Measurements from ENCODE around the gene RNFT2.
A peak's percentile ranks its signal among the peaks of the same experiment; 100 is the strongest.
"Not testable (repeated sequence)": the region's sequence is repeated elsewhere in the genome, so short reads cannot be mapped to it uniquely, and the experiment has no call there.

RNFT2 gene

DNA sequence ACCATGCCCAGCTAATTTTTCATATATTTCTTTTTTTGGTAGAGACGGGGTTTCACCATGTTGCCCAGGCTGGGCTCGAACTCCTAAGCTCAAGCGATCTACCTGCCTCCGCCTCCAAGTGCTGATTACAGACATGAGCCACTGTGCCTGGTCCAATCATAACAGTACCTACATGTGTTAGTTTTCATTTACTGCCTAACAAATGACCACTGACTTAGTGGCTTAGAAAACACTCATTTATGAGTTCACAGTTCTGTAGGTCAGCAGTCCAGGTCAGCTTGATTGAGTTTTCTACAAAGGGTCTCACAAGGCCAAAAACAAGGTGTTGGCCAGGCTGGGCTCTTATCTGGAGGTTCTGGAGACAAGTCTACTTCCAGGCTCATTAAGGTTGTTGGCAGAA, 60.6 kb downstream of the RNFT2 start:
- no peak for DNase-seq

GRCh38 chr12:116799955-116800354, 61.8 kb downstream of the RNFT2 start:
- no peak for DNase-seq

DNA sequence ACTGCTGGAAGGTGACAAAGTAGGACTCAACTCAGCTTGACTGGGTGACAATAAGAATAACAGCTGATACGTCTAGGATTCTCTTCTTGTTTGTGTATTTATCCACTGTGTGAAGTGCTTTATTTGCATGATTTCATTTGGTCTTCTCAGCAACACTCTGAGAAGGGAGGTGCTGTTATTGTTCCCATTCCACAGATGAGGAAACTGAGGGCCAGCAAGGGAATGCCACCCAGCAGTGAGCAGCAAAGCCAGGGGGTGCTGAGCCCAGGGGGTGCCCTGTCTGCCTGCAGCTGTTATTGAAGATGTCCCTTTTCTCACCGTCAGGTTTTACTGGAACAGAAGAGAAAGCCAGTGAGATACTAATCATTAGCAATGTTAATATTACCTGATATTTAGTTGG, 62.8 kb downstream of the RNFT2 start:
- no peak for DNase-seq

DNA sequence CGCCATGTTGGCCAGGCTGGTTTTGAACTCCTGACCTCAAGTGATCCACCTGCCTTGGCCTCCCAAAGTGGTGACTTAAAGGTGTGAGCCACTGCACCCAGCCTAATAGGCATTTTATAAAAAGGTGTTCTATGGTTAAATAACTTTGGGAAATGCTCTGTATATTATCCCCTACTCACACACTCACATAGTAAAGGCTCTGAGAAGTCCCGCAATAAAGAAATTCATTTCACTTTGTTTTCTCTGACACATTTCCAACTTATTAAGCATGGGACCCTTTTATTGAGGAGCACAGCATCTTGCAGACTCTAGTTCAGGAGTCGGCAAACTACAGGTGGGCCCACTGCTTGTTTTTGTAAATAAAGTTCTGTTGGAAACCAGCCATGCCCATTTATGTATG, 63.9 kb downstream of the RNFT2 start:
- DNase-seq: no peak

DNA sequence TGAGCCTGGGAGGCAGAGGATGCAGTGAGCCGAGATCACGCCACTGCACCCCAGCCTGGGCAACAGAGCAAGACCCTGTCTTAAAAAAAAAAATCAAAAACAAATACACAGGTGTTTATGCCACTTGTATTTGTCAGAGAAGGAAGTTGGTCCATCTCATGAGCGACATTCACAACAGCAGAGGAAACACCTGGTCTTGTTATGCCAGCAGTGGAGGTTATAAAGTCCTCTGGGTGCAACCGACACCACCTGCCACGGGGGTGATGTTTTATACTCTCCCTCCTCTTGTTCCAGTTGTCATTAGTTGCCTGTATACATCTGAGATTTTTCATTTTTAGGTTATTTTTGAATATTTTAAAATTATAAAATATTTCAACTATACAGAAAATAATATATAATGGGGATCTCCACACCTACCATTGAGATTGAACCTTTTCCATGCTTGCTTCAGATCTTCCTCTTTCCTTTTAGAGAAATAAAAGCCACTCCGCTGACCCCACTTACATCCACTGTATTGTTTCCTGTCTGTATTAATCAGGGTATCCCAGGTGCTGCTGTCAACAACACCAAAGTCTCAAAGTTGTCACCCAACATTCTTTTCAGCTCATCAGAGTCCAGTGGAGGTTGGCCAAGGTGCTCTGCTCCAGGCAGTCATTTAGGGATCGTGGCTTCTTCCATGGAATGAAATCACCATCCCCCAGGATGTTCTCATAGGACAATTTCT, 65.1 kb downstream of the RNFT2 start:
- no peak for DNase-seq

DNA sequence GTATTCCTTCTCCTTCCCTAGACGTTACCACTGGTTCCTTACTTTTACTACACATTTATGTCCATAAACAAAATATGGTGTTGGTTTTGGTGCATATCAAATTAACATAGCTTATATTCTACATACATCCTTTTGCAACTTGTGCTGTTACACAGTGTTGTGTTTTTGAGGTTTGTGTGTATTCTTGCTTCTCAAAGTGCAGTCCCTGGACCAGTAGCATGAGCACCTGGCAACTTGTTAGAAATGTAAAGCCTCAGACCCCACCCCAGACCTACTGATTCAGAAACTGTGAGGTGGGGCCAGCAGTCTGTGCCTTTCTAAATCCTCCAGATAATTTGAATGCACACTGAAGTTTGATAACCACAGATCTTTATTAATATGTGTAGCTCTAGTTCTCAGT, 65.9 kb downstream of the RNFT2 start:
- no peak for DNase-seq

DNA sequence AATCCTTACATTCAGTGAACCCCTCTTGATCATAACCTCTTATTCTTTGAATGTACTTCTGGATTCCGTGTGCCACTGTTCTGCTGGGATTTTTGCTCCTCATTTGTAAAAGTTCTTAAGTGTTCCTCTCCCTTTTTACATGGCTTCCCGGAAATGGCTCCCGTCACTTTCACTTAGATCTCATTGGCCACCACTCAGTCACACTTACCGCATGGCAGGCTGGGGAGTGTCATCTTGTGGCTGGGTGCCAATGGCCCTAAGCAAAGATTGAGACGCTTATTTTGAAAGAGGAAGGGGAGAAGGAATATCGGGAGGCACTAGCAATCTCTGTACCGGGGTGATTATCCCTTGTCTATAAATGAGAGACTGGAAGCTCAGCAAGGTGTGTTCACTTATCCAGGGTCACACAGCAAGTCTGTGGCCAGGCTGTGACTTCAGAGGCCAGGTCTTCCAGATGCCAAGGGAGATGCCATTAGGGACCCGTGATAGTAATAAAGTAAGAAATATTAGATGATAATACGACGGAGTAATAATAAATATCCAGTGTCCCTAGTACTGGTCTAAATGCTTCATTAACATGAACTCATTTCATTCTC, 68.8 kb downstream of the RNFT2 start:
- DNase-seq: no peak

DNA sequence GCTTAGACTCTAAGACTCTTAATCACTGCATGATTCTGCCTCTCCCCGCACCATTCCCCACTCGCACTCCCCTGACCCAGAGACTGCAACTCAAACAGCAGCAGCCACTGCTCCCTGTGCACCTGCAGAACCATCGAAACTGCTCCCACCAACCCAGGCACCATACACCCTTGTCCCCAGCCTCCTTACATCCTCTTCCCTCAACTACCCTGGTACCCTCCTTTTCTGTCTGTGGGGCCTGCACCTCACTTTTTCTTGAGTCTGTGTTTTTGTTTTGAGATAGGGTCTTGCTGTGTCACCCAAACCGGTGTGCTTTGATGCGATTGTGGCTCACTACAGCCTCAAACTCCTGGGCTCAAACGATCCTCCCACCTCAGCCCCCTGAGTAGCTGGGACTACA, 69.4 kb downstream of the RNFT2 start:
- no peak for DNase-seq

GRCh38 chr12:116808113-116809105, 70.3 kb downstream of the RNFT2 start:
- DNase-seq: no peak

- DNase-seq: no peak
Observed at GRCh38 chr12:116812238-116812637, 74.1 kb downstream of the RNFT2 start.

- DNase-seq: no peak
Observed at GRCh38 chr12:116813271-116814041, 75.3 kb downstream of the RNFT2 start.

- not testable (repeated sequence) for DNase-seq
Observed at GRCh38 chr12:116814766-116815165, 76.7 kb downstream of the RNFT2 start.

DNA sequence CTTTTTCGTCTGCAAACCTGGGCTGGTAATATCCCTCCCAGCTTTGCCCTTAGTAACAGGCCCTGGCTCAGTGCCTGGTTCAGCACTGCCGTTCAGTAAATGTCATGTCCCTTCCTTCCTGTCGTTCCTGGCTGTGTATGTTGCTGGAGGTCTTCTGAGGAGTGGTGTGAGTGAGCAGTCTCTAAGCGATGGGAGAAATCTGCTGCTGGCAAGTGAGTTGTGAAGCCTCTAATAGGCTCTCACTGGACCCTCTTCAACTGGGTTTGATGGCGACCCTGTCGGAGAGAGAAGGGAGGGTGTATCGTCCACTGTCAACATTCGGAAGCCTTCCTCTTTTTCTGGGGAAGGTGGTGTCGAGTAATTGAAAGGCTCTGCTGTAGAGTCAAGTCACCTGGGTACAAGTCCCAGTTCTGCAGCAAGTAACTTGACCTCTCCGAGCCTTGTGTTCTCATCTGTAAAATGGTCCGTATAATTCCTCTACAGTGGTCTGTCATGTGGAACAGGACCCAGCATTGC, 80.3 kb downstream of the RNFT2 start:
- no peak for DNase-seq

- peak; percentile 79 for DNase-seq
Observed at GRCh38 chr12:116818948-116819832, 81.1 kb downstream of the RNFT2 start.

- no peak for DNase-seq
Observed at GRCh38 chr12:116820064-116820656, 82.0 kb downstream of the RNFT2 start.

GRCh38 chr12:116821291-116821690, 83.2 kb downstream of the RNFT2 start:
- no peak for DNase-seq

DNA sequence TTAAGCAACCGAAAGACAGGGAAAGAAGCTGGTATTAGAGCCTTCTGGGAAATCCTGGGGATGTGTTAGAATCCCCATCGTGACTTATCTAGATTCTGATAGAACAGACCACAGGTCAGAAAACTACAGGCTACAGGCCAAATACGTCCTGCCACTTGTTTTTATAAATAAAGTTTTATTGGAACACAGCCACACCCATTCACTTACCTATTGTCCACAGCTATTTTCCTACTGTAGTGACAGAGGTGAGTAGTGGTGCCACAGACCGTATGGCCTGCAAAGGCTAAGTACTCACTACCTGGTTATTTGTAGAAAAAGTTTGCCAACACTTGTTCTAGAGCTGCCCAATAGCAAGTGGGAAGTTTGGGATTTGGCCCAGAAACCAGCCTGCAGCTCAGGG, 89.3 kb downstream of the RNFT2 start:
- no peak for DNase-seq

DNA sequence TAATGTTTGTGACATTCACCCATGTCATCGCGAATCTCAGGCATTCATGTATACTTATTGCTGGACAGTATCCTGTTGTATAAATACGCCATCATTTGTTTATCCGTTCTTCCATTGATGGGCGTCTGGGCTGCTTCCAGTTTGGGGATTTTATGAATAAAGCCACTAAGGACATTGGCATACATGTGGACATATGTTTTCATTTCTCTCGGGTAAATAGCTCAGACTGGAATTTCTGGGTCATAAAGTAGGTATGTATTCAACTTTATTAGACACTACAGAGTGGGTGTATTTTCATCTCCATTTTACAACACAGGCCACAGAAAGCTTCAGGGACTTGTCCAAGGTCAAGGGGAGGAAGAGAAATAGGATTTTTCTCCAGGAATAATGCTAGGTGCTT, 94.2 kb downstream of the RNFT2 start:
- no peak for DNase-seq

DNA sequence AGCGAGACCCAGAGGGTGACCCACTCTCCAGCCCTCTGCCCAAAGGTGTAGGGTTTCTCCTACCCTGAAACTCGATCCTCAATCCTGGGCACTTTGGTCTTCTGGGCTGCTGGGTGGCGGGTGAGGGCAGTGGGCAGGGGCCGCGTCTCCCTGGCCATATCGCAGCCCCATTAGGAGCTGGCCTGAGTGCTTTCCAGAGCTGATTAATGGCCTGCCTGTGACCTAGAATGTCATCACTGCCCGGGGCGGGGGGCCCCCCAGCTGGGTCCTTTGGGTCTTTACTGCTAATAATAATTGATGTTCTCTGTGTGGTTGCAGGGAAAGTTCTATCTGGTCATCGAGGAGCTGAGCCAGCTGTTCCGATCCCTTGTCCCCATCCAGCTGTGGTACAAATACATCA, 95.4 kb downstream of the RNFT2 start:
- DNase-seq: no peak

DNA sequence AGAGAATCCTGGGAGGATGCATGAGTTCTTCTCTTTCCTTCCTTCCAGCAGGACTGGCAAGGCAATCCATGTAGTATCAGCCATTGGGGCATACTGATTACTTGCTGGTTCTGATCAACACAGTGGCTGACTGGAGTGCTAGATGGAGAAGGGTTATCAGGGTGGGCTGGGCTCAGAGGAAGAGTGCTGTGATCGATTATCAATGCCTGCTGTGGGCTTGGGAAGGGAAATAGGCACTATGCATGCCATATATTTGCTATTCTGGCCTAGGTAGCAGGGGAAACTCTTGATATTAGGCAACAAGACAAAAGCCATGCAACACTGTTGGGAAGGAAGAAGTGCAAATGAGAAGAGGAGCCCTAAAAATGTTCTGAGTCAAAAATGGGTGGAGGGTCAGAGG, 97.4 kb downstream of the RNFT2 start:
- no peak for DNase-seq

DNA sequence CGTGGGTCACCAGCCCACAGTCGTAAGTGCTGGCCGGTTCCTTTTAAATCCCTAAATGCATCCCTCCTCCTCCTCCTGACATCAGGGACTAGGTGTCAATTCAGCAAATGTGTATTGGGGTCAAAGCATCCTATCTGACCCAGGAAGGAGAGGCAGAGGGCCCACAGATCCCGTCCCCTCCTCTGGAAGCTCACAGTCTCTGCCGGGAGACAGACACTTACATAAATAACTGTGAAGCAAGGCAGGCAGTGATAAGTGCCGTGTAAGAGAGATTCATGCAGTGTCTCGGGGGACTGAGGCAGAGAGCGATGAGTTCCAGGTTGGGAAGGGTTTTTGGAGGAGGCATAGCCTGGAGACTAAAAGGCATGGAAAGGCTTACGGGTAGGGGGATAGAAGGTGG, 99.0 kb downstream of the RNFT2 start:
- DNase-seq: no peak
